HG03520 (cell line): ENCODE results near the gene CALN1.
"Not testable (repeated sequence)": the region's sequence is repeated elsewhere in the genome, so short reads cannot be mapped to it uniquely, and the experiment has no call there.

Experiments used
- ATAC-seq: cut with Tn5 transposase; IDR thresholded peaks from one replicate; pipeline ENCODE4 v1.9.1; 2021; ENCODE audit warnings: mild to moderate bottlenecking, moderate library complexity; ENCODE audit not compliant: unreplicated experiment

The CALN1 gene

DNA sequence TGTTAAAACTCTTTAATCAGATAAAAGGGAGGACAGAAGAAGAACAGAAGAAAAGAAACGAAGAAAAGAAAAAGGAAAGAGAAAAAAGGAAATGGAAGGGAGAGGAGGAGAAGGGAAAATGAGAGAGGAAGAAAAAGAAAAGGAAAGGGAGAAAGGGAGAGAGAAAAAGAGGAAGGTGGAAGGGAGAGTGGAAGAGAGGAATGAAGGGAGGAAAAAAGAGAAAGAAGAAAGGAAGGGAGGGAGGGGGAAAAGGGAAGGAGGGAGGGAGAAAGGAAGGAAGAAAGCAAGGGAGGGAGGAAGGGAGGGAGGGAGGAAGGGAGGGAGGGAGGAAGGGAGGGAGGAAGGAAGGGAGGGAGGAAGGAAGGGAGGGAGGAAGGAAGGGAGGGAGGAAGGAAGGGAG lies 305.7 kb downstream of the CALN1 start:
- ATAC-seq, result no peak

DNA sequence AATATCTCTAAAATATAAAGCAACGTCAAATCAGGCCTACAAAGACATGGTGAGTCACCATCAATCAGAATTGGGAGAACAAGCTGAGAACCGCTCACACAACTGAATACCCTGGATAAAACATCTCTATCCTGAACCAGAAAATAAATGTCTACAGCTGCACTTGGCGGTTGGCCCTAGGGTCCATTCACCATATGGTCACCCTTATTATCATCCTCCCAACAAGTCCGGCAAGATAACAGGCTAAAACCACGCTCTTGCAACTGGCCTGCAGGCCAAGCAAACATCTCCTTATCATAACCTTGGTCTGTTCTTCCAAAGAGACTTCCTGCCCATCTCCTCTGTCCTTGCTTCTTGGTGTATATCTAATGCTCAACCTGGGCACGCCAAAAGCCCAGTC lies 310.7 kb downstream of the CALN1 start:
- no peak for ATAC-seq

DNA sequence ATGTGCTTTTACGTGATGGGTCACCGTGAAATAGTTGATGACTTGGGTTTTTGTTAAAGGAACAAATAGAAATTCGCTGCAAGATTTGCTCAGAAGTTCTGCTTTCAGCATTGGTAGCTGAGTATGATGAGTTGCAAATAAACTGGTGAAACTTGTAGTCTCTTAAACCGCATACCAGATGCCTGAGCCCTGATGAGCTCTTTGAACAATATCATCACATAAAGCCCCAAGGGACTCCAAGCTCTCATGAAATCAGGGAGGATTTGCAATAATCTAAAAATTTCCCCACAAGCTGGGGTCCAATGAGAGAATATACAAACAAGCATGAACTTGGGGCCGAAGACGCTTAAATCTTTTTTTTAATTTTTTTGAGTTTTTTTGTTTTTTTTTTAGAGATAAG lies 312.4 kb downstream of the CALN1 start:
- ATAC-seq, result no peak

DNA sequence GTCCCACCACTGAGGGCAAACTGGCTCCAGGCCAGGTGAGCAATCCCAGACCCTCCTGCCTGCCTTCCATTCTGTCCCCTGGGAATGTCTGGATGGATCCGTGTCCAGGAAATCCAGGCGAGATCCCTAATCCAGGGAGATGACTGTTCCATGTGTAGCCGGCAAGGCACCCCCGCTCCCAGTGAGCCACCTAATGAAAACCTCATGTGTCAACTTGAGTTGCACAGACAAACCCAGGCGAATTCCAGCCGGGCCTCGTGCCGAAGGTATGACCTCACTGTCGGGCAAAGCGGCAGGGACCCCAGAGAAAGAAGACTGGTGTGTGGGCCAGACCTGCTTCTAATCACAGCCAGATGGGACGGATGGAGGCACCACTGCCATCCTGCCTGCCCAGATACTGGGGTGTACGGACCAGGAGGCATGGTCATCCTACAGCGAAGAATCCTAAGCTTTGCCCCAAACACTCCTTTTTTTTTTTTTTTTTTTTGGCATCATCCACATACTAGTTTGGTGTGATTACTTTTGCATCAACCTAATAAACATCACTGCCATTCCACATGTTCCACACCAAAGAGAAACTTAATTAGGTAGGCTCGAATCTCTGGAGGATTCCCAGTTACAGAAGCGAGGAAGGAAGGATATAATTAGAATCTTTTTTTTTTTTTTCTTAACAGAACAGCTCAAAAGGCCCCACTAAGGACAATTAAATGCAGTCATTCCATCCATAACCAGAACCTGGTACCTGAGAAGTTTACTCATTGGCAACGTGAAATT lies 313.1 kb downstream of the CALN1 start:
- ATAC-seq, result no peak

DNA sequence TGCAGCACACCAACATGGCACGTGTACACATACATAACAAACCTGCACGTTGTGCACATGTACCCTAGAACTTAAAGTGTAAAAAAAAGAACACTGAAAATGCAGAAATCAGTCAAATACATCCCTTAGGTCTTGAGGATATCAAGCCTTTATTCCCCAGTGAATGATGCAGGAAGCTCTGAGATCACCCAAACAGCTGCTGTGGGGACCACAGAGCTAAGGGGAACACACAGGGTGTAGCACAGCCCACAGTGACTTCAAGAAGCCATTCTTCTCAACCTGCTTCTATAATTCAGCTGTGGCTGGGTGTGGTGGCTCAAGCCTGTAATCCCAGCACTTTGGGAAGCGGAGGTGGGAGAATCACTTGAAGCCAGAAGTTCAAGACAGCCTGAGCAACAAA lies 314.9 kb downstream of the CALN1 start:
- ATAC-seq, result no peak

DNA sequence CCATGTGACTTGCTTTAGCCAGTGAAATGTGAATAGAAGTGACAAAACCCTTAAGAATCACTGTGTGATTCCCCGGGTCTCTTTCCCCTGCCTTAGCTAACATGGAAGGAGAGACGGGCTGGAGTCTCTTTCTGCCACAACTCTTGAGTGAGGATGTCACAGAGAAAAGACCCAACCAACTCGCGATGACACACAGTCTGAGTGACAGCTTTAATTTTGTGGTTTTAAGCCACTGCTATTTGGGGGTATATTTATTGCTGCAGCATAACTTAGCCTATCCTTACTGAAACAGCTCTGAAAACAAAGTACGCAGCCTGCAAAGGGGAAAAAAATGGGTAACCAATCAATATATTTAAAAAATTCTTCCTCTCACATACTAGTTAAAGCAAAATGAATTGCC lies 319.4 kb downstream of the CALN1 start:
- ATAC-seq, result no peak

DNA sequence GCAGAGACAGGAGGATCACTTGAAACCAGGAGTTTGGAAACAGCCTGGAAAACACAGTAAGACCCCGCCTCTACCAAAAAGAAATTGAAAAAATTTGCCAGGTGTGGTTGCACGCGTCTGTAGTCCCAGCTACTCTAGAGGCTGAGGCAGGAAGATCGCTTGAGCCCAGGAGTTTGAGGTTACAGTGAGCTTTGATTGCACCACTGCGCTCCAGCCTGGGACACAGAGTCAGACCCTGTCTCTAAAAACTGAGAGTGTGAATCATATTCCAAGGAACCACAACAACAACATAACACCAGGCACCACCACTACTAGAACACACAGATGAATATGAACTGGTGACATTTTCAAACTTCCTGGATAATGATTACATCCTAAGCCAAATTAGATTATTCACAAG lies 324.2 kb downstream of the CALN1 start:
- no peak for ATAC-seq

DNA sequence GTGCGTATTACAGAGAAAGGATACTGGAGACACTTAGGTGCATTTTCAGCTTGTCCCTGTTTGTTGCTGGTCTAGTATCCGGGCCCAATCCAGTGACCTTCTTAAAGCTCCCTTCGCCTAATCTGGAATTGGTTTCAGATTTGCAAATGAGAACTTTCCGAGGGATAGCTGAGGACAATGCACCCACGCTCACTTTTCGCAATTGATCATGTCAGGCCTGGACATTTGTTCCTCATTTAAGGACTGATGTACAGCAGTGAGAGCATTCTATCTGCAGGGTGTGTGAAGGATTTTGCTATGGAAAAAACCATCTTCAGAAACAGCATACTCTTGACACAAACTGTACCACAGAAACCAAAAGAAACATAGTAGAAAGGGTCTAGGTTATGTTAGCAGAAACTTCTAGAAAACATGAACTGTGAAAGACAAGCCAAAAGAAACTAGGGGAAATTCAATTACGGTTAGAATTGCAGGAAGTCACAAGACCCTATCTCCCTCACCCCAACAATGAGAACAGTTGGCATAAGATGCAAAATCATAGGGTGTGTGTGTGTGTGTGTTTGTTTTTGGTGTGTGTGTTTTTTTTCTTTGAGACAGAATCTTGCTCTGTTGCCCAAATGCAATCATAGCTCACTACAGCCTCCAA lies 331.1 kb downstream of the CALN1 start:
- ATAC-seq, result no peak

DNA sequence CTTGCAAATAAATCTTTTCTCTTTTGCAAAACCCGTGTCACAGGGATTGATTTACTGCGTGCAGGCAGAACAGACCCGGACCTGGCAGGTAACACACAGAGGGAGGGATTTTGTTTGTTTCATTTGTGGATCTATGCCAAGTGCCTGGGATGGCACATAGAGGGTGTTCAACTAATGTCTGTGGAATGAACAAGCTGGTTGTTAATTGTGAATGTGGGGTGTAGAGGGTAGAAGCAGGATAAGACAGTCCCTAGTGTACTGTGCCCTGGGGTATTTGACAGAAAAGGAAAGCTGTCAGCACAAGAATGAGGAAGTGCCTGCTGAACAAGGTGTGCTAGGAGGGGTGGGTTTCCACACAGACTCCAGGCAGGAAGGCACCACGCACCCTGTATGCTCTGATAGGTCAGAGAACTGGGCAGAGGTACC lies 331.8 kb downstream of the CALN1 start:
- ATAC-seq, result no peak

DNA sequence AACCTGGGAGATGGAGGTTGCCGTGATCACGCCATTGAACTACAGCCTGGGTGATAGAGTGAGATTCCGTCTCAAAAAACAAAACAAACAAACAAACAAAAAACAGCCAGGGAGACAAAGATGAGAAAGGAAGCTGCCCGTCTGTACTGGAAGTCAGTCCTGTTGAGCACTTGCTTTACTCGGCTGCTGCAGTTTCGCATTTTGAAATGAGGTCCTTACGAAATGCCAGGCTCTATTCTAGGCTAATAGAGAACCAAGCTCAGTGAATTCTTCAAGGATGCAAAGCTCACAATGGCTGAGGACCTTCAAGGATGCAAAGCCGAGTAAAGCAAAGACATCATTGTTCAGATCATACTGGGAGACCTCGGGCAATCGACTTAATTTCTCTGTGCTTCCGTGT lies 333.3 kb downstream of the CALN1 start:
- no peak for ATAC-seq

DNA sequence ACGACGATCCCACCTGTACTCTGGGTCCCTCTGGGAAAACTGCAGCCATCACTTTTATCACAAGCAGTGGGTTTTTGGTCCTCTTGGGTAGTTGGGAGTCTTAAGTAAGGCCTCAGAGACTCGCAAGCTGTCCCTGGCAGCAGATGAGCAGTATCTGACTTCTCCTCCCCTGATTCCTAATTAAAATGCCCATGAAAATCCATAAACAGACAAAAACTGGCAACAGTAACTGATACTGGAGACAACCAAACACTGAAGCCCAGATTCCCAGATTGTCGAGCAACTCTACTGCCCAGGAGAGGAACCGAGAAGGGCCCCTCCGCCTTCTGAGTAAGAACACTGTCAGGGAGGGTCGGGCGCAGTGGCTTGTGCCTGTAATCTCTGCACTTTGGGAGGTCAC lies 333.8 kb downstream of the CALN1 start:
- ATAC-seq, result no peak

DNA sequence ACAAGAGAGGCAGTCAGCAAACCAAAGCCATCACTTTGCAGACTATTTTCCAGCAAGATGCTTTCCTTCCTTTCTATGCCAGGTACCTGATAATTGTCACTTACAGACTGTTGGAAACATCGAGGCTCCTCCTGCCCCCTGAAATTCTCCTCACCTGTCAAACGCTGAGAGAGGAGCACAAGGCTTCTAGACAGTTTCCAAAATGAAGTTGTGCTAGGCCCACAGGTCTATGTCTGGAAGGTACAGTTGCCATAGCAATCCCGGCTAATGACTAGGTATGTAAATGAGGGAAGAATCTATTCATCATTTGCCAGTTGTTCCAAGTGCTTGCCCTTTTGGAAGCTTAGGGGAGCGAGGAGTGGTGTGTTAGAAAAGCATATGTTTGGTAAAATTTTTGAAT lies 334.4 kb downstream of the CALN1 start:
- ATAC-seq, result no peak

DNA sequence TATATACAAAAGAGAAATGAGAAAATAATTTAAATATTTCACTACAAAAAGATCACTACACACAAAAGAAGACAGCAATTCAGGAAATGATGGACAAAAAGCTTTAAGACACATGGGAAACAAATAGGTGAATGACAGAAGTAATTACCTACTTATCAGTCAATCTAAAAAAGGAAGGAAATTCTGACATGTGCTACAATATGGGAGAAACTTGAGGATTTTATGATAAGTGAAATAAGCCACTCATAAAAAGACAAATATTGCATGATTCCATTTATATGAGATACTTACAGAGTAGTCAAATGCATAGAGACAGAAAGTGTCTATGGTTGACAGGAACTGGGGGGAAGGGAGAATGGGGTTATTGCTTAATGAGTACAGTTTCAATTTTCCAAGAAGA lies 339.2 kb downstream of the CALN1 start:
- no peak for ATAC-seq

DNA sequence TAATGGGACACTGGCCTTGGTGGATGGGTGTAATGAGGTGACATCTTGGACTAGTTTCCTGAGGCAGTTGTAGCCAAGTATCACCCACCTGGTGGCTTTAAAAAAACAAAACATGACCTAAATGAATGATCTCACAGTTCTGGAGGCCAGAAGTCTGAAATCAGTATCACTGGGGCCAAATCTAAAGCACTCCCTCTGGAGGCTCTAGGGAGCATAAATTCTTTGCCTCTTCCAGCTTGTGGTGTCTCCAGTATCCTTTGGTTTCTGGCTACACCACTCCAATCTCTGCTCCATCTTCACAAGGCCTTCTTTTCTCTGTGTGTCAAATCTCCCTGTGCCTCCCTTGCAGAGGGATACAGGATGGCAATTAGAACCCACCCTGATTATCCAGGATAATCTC lies 342.9 kb downstream of the CALN1 start:
- ATAC-seq, result no peak

DNA sequence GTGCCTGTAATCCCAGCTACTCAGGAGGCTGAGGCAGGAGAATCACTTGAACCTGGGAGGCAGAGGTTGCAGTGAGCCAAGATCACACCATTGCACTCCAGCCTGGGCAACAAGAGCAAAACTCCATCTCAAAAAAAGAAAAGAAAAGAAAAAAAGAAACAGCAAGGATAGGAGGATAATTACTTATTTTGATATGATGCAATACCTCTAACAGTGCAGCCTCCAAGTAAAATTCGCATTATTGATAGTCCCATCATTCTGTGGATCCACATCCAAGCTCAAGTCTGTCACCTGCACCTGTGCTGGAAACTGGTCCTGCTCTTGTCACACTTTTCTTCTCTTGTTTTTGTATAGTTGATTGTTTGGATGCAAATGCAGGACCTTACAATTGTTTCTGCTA lies 346.4 kb downstream of the CALN1 start:
- ATAC-seq, result not testable (repeated sequence)

DNA sequence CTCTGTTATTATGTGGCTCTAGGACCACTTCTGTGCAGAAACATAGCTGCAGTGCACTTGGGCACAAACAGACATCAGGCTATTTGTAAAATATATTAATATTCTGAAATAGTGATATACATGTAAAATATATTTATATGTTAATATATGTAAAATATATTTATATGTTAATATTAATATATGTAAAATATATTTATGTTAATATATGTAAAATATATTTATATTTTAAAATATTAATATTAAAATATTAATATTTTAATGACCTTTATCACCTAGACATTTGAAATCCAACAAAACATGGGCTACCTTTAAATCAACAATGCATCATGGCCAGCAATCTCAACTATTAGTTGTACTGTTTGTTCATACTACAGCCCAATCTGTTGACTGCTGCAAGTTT lies 347.2 kb downstream of the CALN1 start:
- ATAC-seq, result no peak

DNA sequence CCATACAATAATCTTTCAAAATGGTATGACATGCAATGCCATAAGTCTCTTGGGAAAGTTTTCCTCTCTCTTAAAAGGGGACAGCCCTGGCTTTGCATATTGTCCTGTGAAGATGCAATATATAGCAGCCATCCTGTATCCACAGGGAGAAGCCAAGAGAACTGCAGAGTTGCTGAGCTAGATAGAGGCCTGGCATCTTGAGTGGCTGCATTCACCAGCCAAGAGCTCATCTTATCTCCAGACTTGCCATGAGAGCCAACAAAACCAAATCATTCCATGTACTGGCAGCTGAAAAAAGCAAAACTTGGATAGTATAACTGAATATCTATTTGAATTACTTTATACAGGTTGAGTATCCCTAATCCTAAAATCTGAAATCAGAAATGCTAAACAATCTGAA lies 348.8 kb downstream of the CALN1 start:
- no peak for ATAC-seq

DNA sequence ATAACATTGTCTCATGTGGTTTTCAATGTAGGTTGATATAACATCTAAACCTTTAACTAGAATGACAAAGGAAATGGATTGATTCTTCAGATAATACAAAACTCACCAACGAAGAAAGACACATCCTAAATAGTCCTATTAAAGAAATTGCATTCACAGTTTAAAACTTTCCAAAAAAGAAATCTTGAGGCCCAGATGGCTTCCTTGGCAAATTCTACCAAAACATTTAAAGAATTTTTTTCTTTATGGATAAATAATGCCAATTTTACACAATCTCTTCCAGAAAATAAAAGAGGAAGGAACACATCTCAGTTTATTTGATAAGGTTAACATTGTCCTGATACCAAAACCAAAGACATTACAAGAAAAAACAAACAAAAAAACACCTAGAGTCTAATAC lies 349.5 kb downstream of the CALN1 start:
- ATAC-seq, result no peak

DNA sequence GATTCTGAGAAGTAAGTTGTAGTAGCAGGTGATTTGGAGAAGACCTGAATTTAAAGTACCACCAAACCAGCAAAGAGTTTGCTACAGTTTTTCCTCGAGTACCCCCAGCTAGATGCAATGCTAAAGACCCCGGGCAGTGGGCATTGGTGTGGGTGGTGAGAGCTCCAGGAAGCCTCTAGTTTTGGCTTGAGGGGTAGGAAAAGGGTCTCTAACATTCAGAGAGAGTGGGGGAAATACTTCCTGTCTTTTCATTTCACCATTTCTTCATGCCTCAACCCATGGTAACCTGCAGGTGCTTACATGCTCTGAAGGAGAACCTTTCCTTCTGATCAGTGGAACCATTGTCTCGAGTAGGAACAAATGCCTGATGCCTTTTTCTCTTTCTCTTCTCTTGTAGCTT lies 352.2 kb downstream of the CALN1 start:
- no peak for ATAC-seq

DNA sequence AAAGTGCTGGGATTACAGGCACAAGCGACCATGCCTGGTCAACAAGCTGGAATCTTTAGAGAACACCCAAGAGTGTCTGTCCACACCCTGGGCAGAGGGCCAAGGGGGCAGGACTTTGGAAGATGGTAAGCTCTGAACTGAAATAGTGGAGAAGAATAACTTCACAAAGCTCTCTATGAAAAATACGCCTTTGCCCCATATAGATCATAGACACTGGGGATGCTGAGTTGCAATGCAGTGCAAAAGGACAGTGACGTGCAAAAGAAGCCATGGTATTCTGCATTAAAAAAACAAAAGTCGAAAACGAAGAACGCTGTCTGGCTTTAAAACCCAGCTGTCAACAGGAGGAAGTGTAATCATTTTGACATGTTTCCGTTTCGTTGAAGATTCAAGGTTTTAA lies 353.6 kb downstream of the CALN1 start:
- ATAC-seq, result no peak

DNA sequence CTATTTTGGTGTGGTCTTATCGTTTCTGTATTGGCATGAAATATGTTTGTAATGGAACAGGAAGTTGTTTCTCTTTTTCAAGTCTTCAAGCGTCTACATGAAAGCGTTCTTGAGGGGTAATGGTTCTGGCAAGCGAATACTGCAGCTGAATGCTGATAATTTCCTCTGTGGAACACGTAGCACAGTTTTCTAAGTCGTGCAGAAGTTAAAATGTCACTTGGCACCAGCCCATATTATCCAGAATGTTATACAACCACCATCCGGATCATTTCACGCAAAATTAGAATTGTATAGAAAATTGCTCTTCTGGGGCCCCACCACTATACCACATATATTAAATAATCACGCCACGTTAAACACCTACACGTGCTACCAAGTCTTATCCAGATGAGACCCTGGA lies 354.3 kb downstream of the CALN1 start:
- ATAC-seq, result no peak

DNA sequence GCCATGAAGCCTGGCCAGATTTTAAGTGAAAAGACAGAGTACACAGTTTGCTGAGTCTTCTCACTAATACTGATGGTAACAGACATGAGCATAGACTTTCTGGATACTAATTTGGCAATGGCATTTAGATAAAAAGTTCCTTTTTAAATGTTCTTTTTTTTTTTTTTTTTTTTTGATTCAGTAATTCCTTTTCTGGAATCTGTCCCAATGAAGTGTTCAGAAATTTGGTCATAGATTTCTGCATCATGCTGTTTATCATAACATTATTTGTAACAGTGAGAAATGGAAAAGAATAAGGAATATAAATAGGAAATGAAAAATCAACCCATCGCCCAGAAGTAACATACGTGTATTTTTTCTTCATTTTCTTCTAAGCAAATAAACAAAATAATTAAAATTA lies 354.9 kb downstream of the CALN1 start:
- ATAC-seq, result no peak

DNA sequence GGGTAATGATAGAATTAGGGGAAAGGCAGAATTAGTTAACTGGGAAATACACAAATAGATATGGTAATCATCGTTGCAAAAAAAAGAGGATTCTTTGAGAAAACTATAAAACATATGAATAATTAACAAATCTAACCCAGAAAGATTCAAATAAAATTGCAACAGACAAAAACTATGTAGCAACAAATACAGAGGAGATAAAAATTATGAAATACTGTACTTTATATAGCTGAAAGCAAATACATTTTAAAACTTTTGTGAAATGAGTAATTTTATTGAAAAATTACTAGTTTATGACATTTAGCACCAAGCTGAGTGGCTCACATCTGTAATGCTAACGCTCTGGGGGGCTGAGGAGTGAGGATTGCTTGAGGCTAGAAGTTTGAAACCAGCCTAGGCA lies 356.7 kb downstream of the CALN1 start:
- no peak for ATAC-seq
